GM18868 (cell line): Measurements from ENCODE around the gene TMEM147.

Source experiments
- ATAC-seq: cut with Tn5 transposase; IDR thresholded peaks from one replicate; pipeline ENCODE4 v1.9.1; 2021; ENCODE audit warnings: mild to moderate bottlenecking, moderate library complexity; ENCODE audit not compliant: unreplicated experiment

The TMEM147 gene

GRCh38 chr19:35545855-35546381 is 492 bp downstream of the TMEM147 start:
- ATAC-seq = peak; percentile 29

- no peak for ATAC-seq
Observed at GRCh38 chr19:35546532-35546931, 1.1 kb downstream of the TMEM147 start.

DNA sequence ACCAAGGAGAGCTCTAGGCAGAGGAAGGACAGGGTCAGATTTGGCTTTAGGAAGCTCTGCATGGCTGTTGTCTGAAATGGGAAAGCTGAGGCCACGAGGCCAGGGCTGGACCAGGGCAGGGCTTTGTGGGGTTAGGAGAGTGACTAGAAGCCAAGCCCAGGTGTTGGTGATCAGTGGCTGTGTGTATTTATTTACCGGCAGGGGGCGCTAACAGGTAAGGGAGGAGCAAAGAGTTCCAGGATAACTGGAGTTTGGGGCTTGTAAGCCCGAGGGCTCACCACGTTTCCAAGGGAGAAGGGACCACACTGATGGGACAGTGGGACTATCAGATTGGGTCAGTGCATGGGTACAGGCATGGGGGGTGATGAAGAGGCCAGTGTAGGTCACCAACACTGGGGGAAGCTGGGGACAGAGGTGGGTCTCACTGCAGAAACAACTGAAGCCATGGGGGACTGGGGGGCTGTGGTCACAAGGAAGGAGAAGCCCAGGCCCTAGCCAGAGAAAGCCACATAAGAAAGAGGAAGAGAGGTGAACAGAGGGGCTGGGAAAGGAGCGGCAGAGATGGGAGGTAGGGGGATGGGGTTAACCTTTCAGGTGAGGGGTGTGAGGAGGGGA is 3.9 kb downstream of the TMEM147 start:
- no peak for ATAC-seq

DNA sequence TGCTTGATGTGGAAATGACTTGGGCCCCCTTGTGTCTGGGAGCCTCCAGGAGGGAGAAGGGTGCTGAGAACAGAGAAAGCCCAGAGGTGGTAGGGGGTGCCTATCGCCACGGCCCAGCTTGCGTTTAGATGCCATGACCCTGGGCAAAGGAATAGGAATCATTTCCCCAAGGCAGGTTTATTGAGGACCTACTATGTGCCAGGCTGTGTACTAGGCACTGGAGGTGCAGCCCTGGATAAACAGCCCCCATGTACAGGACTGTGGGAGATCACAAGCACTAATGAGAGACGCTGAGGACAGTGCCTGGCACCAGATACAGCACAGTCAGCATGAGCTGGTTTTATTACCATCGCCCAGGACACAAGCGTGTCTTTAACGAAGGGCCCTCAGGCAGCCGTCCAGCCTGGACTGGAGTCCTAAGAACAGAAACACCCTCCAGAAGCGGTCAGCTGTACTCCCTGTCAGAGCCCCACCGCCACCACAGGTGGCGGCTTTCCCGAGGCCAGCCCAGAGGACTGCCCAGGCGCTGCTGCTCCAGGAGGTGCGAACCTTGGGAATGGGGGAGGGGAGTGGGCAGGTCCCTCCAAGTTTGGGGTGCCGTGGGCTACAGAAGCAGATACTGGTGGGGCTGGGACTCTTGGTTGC is 4.6 kb downstream of the TMEM147 start:
- no peak for ATAC-seq

GRCh38 chr19:35551091-35551810 is 5.8 kb downstream of the TMEM147 start:
- ATAC-seq = no peak

GRCh38 chr19:35552534-35553384 is 7.3 kb downstream of the TMEM147 start:
- no peak for ATAC-seq

- ATAC-seq = no peak
Observed at GRCh38 chr19:35553385-35554000, 8.1 kb downstream of the TMEM147 start.

DNA sequence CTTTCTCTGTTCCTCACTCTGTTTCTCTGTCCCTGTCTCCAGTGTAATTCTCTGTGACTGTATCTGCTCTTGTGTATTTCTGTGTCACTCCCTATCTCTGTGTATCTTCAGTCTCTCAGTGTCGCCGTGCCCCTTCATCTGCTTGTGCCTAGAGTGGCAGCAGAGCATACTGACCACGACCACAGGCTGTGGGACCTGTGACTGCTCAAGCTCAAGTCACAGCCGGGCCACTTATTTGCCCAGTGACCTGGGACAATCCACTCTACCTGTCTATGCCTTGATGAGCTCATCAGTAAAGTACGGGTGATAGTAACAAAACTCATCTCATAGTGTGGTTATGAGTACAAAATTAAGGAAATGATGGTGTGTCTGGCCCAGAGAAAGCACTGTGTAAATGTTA is 8.7 kb downstream of the TMEM147 start:
- ATAC-seq = no peak

- ATAC-seq = no peak
Observed at GRCh38 chr19:35555301-35556005, 10.0 kb downstream of the TMEM147 start.

GRCh38 chr19:35556025-35556590 is 10.7 kb downstream of the TMEM147 start:
- ATAC-seq = no peak

GRCh38 chr19:35556846-35557538 is 11.6 kb downstream of the TMEM147 start:
- ATAC-seq = no peak

DNA sequence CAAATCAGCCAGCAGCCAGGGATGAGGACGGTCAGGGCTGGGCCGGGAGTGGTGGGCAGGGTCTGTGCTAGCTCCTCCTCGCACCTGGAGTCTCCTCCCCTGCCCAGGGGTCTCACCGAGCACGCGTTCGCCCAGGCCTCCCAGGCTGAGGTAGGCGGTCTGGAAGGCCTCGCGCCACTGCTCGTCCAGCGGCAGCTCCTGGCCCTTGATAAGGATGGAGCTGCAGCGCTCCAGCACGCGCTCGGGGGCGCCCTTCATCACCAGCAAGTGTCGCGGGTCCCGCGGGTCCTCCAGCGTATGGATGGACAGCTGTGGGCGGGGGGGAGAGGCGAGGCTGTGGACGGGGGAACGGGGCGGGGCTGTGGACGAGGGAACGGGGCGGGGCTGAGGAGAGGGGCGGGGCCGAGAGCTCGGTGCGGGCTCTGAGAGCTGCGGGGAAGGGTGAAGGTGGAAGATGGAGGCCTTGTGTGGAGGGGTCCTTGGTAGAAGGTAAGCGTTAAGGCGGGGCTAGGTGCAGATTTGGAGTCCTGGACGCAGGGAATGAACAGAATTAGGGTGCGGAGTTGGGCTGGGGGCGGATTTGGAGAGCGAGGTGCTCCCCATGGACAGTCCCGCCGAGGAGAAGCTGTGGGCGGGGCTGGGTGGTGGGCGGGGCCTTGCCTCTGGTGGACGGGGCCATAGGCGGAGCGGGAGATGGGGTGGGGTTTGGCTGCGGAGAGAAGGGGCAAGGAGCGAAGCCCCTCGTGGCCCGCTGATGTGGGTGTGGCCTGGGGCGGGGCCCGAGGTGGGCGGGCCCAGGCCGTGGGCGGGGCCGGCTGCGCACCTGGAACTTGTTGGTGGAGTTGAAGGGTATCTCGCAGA is 12.3 kb downstream of the TMEM147 start:
- no peak for ATAC-seq

DNA sequence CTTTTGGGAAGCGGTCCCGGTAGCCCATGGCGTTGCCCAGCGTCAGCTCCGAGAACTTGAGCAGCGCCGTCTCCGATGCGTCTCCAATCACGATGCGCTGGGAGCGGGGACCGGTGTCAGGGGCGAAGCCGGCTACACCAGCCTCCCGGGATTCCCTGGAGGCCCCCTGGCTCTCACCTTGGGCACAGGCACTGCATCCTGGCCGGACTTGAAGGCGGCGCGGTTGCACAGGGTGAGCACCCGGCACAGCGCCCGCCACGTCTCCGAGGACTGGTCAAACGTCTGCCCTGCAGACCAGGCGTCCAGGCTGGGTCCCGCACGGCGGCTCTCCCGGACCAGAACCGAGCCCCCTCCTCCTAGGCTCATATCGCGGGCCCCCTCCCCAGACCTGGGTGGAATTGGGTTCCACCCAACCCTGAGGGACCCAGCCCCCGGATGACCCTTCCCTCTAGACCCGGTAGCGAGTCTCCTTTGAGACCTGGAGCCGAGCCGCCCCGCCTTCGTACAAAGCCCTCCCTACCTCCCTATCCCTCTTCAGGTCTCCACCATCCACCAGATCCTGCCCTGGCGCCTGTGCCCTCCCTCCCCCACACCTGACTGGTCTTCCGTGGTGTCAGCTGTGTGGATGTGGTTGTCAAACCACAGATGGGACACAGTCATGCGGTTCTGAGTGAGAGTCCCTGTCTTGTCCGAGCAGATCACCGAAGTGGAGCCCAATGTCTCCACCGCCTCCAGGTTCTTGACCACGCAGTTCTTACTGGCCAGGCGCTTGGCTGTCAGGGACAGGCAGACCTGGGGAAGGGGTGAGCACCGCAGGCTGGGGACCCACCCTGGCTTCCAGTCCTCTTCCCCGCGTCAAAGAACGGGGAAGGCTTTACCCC is 13.2 kb downstream of the TMEM147 start:
- no peak for ATAC-seq

- ATAC-seq = peak; percentile 73
Observed at GRCh38 chr19:35559281-35559659, 13.8 kb downstream of the TMEM147 start.

GRCh38 chr19:35559781-35560180 is 14.4 kb downstream of the TMEM147 start:
- no peak for ATAC-seq

- no peak for ATAC-seq
Observed at GRCh38 chr19:35560271-35560670, 14.8 kb downstream of the TMEM147 start.

GRCh38 chr19:35560677-35561076 is 15.3 kb downstream of the TMEM147 start:
- ATAC-seq = no peak
